K562 (cell line): ENCODE data around the gene CD40. TPM values are rescaled to one million over a fixed set of nuclear protein-coding genes. Genes with fewer than 3 reads are reported as not detected.

Source experiments
- ATAC-seq: fragments of 200-7000 bp; cut with Tn5 transposase; 3 replicates; pipeline ENCODE4 v1.9.1; 2020; ENCODE audit warnings: moderate library complexity
- BruUV-seq: library from RNA; stranded (reverse); fragments of 400-500 nt; replicated peaks from 2 replicates; lab custom pipeline; 2021; lab: Mats Ljungman, UMichigan
- CTCF ChIA-PET: fragments of 300-600 bp; formaldehyde crosslinking; extraction: SDS; loops from one replicate; lab custom pipeline; 2021; ENCODE audit warnings: low intra/inter-chr PET ratio; lab: Yijun Ruan, JAX
- POLR2A ChIA-PET: fragments of 300-600, 350-650 bp; sonication (Branson Sonifier 250); formaldehyde crosslinking; extraction: SDS; loops from one replicate; lab custom pipeline; 2021; ENCODE audit warnings: antibody characterized with exemption, inconsistent platforms; lab: Yijun Ruan, JAX
- DNase-seq, 4 experiments: peaks; one replicate each; pipeline versions ENCODE4 v3.0.0 to v3.0.0-alpha.2; 2011 to 2018; ENCODE audit warnings: low spot score in 3 of 4, mixed read lengths in 3 of 4; ENCODE audit errors: extremely low read depth in 1 of 4
- FAIRE-seq: peaks from 2 replicates; lab custom pipeline; 2011; peaks lifted over from hg19 to GRCh38; lab: Jason Lieb, UNC
- H2AFZ ChIP-seq: 2 replicates; pipeline ENCODE4 v1.6.0; 2011; ENCODE audit warnings: low read depth, low read length, control low read depth, inconsistent platforms
- H3K27ac ChIP-seq: fragments of 200-600 bp; 3 replicates; pipeline ENCODE4 v1.8.0; 2011; ENCODE audit warnings: low read depth, mild to moderate bottlenecking, control low read depth, inconsistent platforms, low read length, moderate library complexity, mixed read lengths; ENCODE audit errors: extremely low read depth
- H3K27me3 ChIP-seq, 2 experiments: fragments of 300-600 bp in 1 of 2; 2 replicates in 1 of 2; 3 replicates in 1 of 2; pipeline versions ENCODE4 v1.6.0 to v1.8.0; 2011; ENCODE audit warnings: inconsistent platforms in 2 of 2, low read length in 2 of 2, mild to moderate bottlenecking in 1 of 2, mixed read lengths in 1 of 2, moderate library complexity in 1 of 2; ENCODE audit not compliant: control insufficient read depth in 2 of 2, insufficient read depth in 2 of 2
- H3K36me3 ChIP-seq: fragments of 300-600 bp; 3 replicates; pipeline ENCODE4 v1.8.0; 2011; ENCODE audit warnings: mild to moderate bottlenecking, low read length, inconsistent platforms; ENCODE audit not compliant: control insufficient read depth, insufficient read depth
- H3K4me1 ChIP-seq, 2 experiments: fragments of 200-600 bp in 1 of 2; replicated peaks in 1 of 2; 2 replicates in 1 of 2; 3 replicates in 1 of 2; pipeline versions ENCODE4 v1.5.1 to v1.8.0; 2011; ENCODE audit warnings: inconsistent platforms in 2 of 2, low read length in 2 of 2, mild to moderate bottlenecking in 1 of 2, mixed read lengths in 1 of 2, moderate library complexity in 1 of 2; ENCODE audit not compliant: control insufficient read depth in 2 of 2, insufficient read depth in 2 of 2
- H3K4me2 ChIP-seq: 2 replicates; pipeline ENCODE4 v1.6.1; 2011; ENCODE audit warnings: low read length, control low read depth, inconsistent platforms, mixed read lengths; ENCODE audit not compliant: insufficient read depth
- H3K4me3 ChIP-seq: fragments of 200-600 bp; sonication (generic), shearing (Covaris generic); 2 replicates; pipeline ENCODE4 v1.5.1; 2016; ENCODE audit warnings: control low read depth, inconsistent platforms
- H3K79me2 ChIP-seq: fragments of 200-600 bp; 3 replicates; pipeline ENCODE4 v1.8.0; 2011; ENCODE audit warnings: low read length, inconsistent platforms; ENCODE audit not compliant: control insufficient read depth, insufficient read depth
- H3K9ac ChIP-seq, 2 experiments: 2 replicates each; pipeline versions ENCODE4 v1.6.0 to v1.6.1; 2011; ENCODE audit warnings: low read depth in 2 of 2, low read length in 2 of 2, control low read depth in 1 of 2, inconsistent platforms in 1 of 2, mild to moderate bottlenecking in 1 of 2, mixed read lengths in 1 of 2; ENCODE audit not compliant: insufficient read depth in 1 of 2
- H3K9me1 ChIP-seq: one replicate; pipeline ENCODE4 v1.6.0; 2011; ENCODE audit warnings: inconsistent platforms, mild to moderate bottlenecking, low read length, moderate library complexity; ENCODE audit not compliant: control insufficient read depth, insufficient read depth
- H3K9me3 ChIP-seq: replicated peaks from 2 replicates; pipeline ENCODE4 v1.5.1; 2011; ENCODE audit warnings: low read depth, low read length, inconsistent platforms; ENCODE audit not compliant: control insufficient read depth, insufficient read depth
- H4K20me1 ChIP-seq: replicated peaks from 2 replicates; pipeline ENCODE4 v1.6.1; 2011; ENCODE audit warnings: low read length, inconsistent platforms, mixed read lengths; ENCODE audit not compliant: control insufficient read depth, insufficient read depth
- ATF1 ChIP-seq, 2 experiments: fragments of 450-650 bp in 1 of 2; IDR thresholded peaks; 2 replicates each; pipeline ENCODE4 v1.6.1; 2016; ENCODE audit warnings: missing compliant biosample characterization in 1 of 2, missing genetic modification characterization in 1 of 2
- DNMT1 ChIP-seq: fragments of 450-650 bp; IDR thresholded peaks from 2 replicates; pipeline ENCODE4 v1.6.1; 2016; ENCODE audit warnings: antibody characterized with exemption, mild to moderate bottlenecking
- FOSL1 ChIP-seq: fragments of 200-800 bp; sonication (Bioruptor generic); conservative IDR thresholded peaks from 2 replicates; pipeline ENCODE4 v1.6.1; 2016; ENCODE audit warnings: missing genetic modification characterization, missing compliant biosample characterization
- GABPB2 ChIP-seq: fragments of 250-450 bp; sonication (Bioruptor Pico); conservative IDR thresholded peaks from 2 replicates; pipeline ENCODE4 v1.5.1; 2021; ENCODE audit warnings: mild to moderate bottlenecking
- HMG20B ChIP-seq: fragments of 250-450 bp; sonication (Bioruptor Pico); IDR thresholded peaks from 2 replicates; pipeline ENCODE4 v1.5.0; 2021; ENCODE audit warnings: mild to moderate bottlenecking
- KLF1 ChIP-seq: fragments of 450-650 bp; IDR thresholded peaks from 2 replicates; pipeline ENCODE4 v1.6.1; 2016; ENCODE audit warnings: missing genetic modification characterization, missing compliant biosample characterization
- MAFK ChIP-seq: IDR thresholded peaks from 2 replicates; pipeline ENCODE4 v1.6.1; 2011; ENCODE audit warnings: low read length, improper control_type of control experiment
- XRCC5 ChIP-seq: fragments of 200-400 bp; formaldehyde crosslinking; IDR thresholded peaks from 2 replicates; pipeline ENCODE4 v1.6.1; 2017; ENCODE audit warnings: low read depth, mild to moderate bottlenecking, low read length
- ZNF3 ChIP-seq: fragments of 250-450 bp; sonication (Bioruptor Pico); IDR thresholded peaks from 2 replicates; pipeline ENCODE4 v1.5.0; 2021; ENCODE audit warnings: mild to moderate bottlenecking, moderate library complexity
- ZNF830 ChIP-seq: fragments of 250-450 bp; sonication (Bioruptor Pico); IDR thresholded peaks from 2 replicates; pipeline ENCODE4 v1.5.0; 2021; ENCODE audit warnings: mild to moderate bottlenecking
- WGBS: fragments of 100-300 bp; shearing (Covaris generic); methylation state at CpG from one replicate; pipeline ENCODE4 v1.1.6; 2016; ENCODE audit warnings: low coverage, mixed read lengths; ENCODE audit not compliant: insufficient coverage; ENCODE audit errors: missing lambda C conversion rate; 5-methylcytosine and 5-hydroxymethylcytosine counted together
- in situ Hi-C: fragments of 300-500 bp; cut with MboI; formaldehyde crosslinking; loops from 4 replicates; pipeline ENCODE4 v1.15.0; 2018; ENCODE audit warnings: inconsistent platforms, mixed read lengths
- intact Hi-C: fragments of 100-400 bp; cut with micrococcal nuclease; formaldehyde crosslinking; loops from 2 replicates; pipeline ENCODE4 v1.14.2; 2022
- polyA plus RNA-seq, 8 experiments: library from polyadenylated mRNA; depleted of rRNA in 4 of 8; stranded (reverse) in 5 of 8; unstranded in 3 of 8; fragments of >200 nt; fragmentation: Nextera tagmentation in 2 of 8; fragmentation: Illumina TruSeq in 1 of 8; extraction: Ambion mirVana in 2 of 8; extraction: Trizol in 1 of 8; gene quantifications; 2 replicates each; pipeline versions ENCODE4 v1.2.1 to v1.2.3, GENCODE V29; 2011 to 2014; ENCODE audit warnings: inconsistent platforms in 1 of 8, missing spikeins in 1 of 8
- total RNA-seq, 7 experiments: library from RNA; depleted of rRNA in 6 of 7; stranded (reverse); fragments of >200 nt in 6 of 7; fragmentation: Illumina TruSeq in 2 of 7; extraction: Trizol in 2 of 7; gene quantifications; 2 replicates each; pipeline versions ENCODE4 v1.2.1 to v1.2.3, GENCODE V29; 2011 to 2021; ENCODE audit warnings: low replicate concordance in 1 of 7
- TF ChIP-seq, protein P1 (sequence below): fragments of 450-650 bp; conservative IDR thresholded peaks from 2 replicates; pipeline ENCODE4 v1.6.1; 2016; ENCODE audit warnings: missing genetic modification characterization, low read depth, mild to moderate bottlenecking, control low read depth, missing compliant biosample characterization
- TF ChIP-seq, protein P2 (sequence below): fragments of 450-650 bp; IDR thresholded peaks from 2 replicates; pipeline ENCODE4 v1.6.1; 2018; ENCODE audit warnings: mild to moderate bottlenecking, low read depth; ENCODE audit not compliant: partially characterized antibody
- TF ChIP-seq, protein P3 (sequence below): fragments of 450-650 bp; IDR thresholded peaks from 2 replicates; pipeline ENCODE4 v1.6.1; 2017; ENCODE audit warnings: mild to moderate bottlenecking, moderate library complexity
- TF ChIP-seq, protein P4 (sequence below): IDR thresholded peaks from 2 replicates; pipeline ENCODE4 v1.6.1; 2011; ENCODE audit warnings: borderline replicate concordance, low read depth, mild to moderate bottlenecking, moderate library complexity, low read length; ENCODE audit not compliant: insufficient read depth, poor library complexity, severe bottlenecking

Gene CD40
- total and polyA plus RNA-seq, 9 of the 15 experiments (the other 6 are each of a cell fraction or from before 2014, with no cell fraction given), result 0.76 to 3.7 (median 1.6) TPM

DNA sequence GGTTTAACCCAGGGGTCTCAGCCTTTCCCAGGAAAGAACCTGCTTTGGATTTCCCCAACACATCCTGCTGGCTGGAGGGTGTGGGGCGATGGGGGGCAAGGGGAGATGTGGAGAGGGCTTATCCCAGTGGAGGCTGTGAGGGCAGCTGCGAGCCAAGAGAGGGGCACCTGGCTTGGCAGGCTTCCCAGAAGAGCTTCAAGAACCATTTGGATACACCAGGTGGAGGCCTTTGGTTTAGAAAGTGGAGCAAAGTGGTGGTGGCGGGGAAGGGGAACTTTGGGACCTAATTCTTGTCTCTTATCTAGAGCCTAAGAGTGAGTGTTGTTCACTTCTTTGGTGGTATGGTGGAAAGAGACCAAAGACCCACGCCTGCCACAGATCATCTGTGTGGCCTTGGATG, 12.4 kb downstream of the CD40 start (continued):
- TF ChIP-seq, protein P1, sequence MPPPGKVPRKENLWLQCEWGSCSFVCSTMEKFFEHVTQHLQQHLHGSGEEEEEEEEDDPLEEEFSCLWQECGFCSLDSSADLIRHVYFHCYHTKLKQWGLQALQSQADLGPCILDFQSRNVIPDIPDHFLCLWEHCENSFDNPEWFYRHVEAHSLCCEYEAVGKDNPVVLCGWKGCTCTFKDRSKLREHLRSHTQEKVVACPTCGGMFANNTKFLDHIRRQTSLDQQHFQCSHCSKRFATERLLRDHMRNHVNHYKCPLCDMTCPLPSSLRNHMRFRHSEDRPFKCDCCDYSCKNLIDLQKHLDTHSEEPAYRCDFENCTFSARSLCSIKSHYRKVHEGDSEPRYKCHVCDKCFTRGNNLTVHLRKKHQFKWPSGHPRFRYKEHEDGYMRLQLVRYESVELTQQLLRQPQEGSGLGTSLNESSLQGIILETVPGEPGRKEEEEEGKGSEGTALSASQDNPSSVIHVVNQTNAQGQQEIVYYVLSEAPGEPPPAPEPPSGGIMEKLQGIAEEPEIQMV (tag), result no peak

DNA sequence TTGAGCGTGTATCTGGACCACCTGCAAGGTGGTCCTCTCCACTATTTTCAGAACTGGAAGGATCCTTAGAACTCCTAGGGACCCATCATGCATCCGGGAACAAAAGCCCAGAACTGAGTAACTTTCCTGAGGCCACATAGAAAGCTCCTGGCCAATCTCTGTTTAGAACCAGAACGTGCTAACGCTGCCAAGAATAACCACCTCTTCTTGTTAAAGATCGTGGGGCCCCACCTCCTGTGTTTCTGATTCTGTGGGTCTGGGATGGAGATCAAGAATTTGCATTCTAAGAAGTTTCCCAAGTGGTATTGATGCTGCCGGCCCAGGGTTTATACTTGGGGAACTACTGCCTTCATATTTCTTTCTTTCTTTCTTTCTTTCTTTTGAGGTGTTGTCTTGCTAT, 13.3 kb downstream of the CD40 start:
- Histone ChIP-seq H3K27ac (no peak overlapping the region), H3K9me3 (no peaks in the 10 kb centered on the region), H3K4me3 (no peak overlapping the region), H3K36me3 (no peaks in the 10 kb centered on the region), H3K4me2 (no peak overlapping the region), H3K4me1 (0 out of 5 replicates have a peak, but pooled peaks cover 0 to 7% of the 10 kb centered on the region in 2 experiments), H3K9ac (no peak overlapping the region), H3K27me3 (peaks cover 5 to 37% of the 10 kb centered on the region in 2 experiments; a peak in 4 of 5 replicates), H4K20me1 (peaks cover 5% of the 10 kb centered on the region), H2AFZ (no peak overlapping the region), H3K79me2 (no peaks in the 10 kb centered on the region), H3K9me1 (no peaks in the 10 kb centered on the region)
- no peak for DNase-seq
- ChIA-PET POLR2A (no interaction called here), CTCF (interaction anchor here (0.6 to 2.5 kb wide), 3 partner anchors 118 to 501 kb away, joined by 3 to 7 read pairs (median 3); no protein-coding TSS in a partner anchor)
- FAIRE-seq, result no peak
- 0% methylated on average over 6 of the region's 6 CpGs for WGBS
- no TSS peak for BruUV-seq
- intact Hi-C loops, result loop anchor here (5.0 kb wide), 2 partner anchors 109 to 176 kb away; partner anchors contain the start of gene CDH22
- no peak for ATAC-seq
- in situ Hi-C loops, result loop anchor here (25.0 kb wide), 1 partner anchor 181 kb away; the partner anchor contains the start of gene CDH22
- no peak for TF ChIP-seq GABPB2
- no peak for TF ChIP-seq XRCC5
- no peak for TF ChIP-seq FOSL1
- TF ChIP-seq, protein P2, sequence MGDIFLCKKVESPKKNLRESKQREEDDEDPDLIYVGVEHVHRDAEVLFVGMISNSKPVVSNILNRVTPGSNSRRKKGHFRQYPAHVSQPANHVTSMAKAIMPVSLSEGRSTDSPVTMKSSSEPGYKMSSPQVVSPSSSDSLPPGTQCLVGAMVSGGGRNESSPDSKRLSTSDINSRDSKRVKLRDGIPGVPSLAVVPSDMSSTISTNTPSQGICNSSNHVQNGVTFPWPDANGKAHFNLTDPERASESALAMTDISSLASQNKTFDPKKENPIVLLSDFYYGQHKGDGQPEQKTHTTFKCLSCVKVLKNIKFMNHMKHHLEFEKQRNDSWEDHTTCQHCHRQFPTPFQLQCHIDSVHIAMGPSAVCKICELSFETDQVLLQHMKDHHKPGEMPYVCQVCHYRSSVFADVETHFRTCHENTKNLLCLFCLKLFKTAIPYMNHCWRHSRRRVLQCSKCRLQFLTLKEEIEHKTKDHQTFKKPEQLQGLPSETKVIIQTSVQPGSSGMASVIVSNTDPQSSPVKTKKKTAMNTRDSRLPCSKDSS, result no peak
- TF ChIP-seq, protein P3, sequence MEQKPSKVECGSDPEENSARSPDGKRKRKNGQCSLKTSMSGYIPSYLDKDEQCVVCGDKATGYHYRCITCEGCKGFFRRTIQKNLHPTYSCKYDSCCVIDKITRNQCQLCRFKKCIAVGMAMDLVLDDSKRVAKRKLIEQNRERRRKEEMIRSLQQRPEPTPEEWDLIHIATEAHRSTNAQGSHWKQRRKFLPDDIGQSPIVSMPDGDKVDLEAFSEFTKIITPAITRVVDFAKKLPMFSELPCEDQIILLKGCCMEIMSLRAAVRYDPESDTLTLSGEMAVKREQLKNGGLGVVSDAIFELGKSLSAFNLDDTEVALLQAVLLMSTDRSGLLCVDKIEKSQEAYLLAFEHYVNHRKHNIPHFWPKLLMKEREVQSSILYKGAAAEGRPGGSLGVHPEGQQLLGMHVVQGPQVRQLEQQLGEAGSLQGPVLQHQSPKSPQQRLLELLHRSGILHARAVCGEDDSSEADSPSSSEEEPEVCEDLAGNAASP, result no peak
- TF ChIP-seq ZNF830 (CRISPR knock-in tag), result no peak
- TF ChIP-seq ZNF3 (CRISPR knock-in tag), result no peak
- TF ChIP-seq KLF1 (tag), result no peak
- no peak for TF ChIP-seq MAFK
- TF ChIP-seq, protein P4, sequence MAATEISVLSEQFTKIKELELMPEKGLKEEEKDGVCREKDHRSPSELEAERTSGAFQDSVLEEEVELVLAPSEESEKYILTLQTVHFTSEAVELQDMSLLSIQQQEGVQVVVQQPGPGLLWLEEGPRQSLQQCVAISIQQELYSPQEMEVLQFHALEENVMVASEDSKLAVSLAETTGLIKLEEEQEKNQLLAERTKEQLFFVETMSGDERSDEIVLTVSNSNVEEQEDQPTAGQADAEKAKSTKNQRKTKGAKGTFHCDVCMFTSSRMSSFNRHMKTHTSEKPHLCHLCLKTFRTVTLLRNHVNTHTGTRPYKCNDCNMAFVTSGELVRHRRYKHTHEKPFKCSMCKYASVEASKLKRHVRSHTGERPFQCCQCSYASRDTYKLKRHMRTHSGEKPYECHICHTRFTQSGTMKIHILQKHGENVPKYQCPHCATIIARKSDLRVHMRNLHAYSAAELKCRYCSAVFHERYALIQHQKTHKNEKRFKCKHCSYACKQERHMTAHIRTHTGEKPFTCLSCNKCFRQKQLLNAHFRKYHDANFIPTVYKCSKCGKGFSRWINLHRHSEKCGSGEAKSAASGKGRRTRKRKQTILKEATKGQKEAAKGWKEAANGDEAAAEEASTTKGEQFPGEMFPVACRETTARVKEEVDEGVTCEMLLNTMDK, result no peak
- TF ChIP-seq ATF1 (CRISPR knock-in tag; IDR thresholded peaks at IDR 0.05), result no peak
- TF ChIP-seq ATF1 (tag; IDR thresholded peaks at IDR 0.05), result no peak
- TF ChIP-seq DNMT1, result no peak
- TF ChIP-seq HMG20B (CRISPR knock-in tag), result no peak
